Measurements from ENCODE around the gene YIPF1.

GRCh38 chr1:53833393-53833792 is 56.2 kb downstream of the YIPF1 start:
- TF ChIP-seq EZH2 (IDR thresholded peaks at IDR 0.05): no peak
- TF ChIP-seq EZH2phosphoT487 (IDR thresholded peaks at IDR 0.05): no peak
